Measurements from ENCODE around the gene GAB2.

The GAB2 gene

DNA sequence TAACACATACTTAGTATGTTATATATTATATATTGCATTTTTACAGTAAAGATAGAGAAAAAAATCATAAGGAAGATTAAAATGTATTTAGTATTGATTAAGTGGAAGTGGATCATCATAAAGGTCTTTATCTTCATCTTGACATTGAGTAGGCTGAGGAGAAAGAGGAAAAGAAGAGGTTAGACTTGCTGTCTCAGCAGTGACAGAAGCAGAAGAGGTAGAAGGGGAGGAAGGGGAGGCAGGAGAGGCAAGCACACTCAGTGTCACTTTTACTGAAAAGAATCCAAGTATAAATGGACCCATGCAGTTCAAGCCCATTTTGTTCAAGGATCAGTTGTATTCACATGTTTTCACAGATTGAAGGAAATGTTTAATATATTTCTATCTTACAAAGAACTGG lies 69.7 kb downstream of the GAB2 start:
- in situ Hi-C loops (cut with MboI; ENCODE audit: low sequenced_read_pairs) = no loop called here

DNA sequence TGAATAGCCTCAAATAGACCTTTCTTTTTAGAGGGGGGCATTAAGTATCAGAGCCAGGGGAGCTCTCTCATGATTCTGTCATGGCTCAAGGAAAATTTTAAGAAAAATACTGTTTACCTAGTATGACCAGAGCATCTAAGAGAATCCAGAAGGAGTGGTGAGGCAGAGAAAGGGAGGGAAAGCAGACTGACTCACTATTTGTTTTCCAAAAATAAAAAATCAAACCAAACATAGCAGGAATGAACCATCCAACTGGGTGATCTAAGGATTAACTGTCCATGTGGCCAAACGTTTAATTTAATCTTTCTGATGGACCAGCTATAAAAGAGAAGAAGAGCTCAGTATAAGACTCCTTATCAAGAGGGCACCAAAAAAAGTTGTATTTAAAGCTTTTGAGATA lies 70.8 kb downstream of the GAB2 start:
- in situ Hi-C loops (cut with MboI; ENCODE audit: low sequenced_read_pairs) = no loop called here

DNA sequence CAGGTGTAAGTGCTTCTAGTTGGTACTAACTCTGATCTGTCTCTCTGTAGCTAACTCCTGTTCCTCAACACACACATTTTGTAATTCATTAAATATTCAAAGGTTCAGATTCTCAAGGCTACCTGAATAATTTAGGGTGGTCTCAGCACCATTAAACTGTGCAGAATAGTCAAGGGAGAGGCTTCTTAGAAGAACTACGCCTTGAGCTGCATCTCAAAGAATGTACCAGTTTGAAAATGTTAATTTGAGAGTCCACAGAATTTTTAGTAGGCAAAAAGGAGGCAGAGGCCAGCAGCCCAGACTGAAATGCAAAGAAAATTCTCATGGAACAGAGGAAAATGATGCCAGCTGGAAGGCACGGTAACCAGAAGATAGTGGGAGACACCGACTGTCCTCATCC lies 72.2 kb downstream of the GAB2 start:
- in situ Hi-C loops (cut with MboI; ENCODE audit: low sequenced_read_pairs) = no loop called here

DNA sequence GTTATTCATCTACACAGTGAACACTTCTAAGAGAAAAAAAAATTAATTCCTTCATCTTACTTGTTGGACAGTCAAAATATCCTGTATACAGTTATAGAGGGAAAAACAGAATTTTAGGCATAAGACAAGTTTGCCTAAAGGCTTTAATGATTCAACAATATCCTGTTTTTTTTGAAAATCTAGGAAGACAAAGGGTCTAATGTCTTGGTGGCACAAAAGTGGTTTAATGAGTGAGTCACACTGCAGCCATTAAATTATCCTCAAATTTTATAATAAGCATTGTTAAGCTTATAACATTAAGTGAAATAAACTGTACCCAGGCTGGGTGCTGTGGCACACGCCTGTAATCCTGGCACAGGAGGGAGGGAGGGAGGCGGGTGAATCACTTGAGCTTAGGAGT lies 72.9 kb downstream of the GAB2 start:
- in situ Hi-C loops (cut with MboI; ENCODE audit: low sequenced_read_pairs) = no loop called here

DNA sequence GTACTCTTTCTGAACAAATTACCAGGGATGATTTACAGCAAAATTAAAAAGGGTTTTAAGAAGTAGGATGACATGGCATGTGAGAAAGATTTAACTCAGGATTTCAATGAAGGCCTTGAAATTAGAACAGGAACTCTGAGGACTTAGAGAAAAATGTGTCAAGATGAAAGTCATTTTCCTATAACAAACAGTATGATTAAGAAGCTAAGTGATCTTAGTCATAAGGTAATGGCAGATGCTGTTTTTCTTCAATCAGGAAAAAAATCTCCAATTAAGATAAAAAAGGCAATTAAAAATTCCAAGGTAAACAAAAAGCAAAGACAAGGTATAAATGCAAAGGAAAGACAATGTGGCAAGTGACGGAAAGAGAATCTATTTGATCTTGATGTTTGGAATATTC lies 73.5 kb downstream of the GAB2 start:
- in situ Hi-C loops (cut with MboI; ENCODE audit: low sequenced_read_pairs) = no loop called here

DNA sequence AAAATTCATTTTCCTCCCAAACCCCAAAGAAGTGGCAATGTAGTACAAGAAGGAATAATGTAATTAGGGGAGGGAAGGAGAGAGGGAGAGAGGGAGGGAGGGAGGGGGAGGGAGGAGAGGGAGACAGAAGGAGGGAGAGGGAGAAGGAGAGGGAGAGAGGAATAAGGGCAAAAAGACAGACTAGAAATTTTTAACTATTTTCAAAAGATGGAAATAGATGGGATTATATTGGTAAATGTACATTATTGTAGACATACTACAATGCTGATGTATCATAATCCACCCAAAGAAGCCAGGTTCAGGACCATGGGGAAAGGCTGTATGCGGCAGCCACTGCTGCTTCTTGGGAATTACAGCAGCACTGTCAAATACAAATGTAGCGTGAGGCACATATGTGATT lies 74.3 kb downstream of the GAB2 start:
- in situ Hi-C loops (cut with MboI; ENCODE audit: low sequenced_read_pairs) = no loop called here

DNA sequence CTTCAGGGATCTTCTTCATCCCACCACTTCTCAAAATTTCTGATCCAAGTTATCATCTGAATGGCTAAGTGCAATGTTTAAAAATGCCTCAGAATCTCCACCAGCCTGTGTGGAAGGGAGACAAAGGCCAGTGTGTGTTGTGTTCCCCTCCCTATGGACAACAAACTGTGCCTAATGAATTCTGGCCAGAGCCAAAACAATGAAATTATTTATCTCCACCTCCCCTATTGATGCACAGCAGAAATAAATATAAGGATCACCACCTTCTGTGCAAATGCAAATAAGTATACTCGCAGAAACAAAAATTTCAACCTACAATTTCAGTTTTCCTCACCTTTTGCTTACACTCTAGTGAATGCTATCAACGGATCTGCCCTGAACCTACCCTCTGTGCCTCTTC lies 75.8 kb downstream of the GAB2 start:
- in situ Hi-C loops (cut with MboI; ENCODE audit: low sequenced_read_pairs) = no loop called here

DNA sequence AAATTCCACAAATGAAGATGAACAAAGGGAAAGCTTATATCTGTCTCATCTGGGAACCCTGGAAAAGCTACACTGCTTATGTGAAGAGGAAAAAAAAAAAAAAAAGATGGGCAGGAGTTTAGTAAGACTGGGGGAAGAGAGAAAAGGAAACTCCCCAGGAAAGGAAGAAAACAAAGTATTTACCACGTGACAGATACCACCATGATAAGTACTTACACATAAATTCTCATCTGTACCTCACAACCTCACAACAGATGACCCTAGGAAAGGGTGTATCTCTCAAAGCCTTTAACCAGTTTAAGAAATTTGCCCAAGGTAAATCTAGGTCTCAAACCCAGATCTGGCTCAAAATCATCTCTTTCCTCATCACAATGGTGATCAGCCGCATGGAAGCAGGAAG lies 77.1 kb downstream of the GAB2 start:
- in situ Hi-C loops (cut with MboI; ENCODE audit: low sequenced_read_pairs) = no loop called here

DNA sequence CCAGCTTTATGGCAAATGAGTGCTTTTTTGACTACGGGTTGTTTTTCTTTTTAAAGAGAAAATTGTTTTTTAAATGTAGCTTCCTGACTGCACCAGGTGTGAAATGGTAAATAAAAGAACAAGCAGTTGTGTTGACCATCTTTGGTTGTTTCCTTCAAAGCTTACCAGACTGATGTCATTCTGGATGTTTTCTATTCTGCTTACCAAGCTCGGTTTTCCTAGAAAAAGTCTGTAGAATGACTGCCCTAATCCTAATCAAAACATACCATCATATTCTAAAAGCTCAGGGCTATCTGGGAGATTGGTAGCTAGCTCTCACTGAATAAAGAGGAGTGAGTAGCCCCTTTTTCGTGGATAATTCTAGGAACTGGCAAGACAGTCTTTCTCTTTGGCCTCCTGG lies 77.7 kb downstream of the GAB2 start:
- in situ Hi-C loops (cut with MboI; ENCODE audit: low sequenced_read_pairs) = no loop called here

DNA sequence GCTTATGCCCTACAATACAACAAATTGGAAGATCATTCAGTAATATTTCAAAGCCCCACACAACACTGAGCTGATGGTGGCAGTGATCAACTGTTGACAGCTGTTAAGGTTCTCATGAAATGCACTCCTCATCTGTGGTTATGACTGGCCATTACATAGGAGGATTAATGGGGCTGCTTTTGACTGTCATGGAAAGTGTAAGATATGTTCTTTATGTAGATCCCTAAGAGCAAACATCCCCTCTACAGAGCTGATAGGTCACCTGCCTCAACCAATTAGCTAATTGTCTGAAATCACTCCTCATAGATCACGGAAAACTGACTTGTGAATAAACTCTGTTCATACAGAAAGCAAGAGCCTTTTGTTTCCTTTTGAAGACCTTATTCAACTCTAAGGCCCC lies 78.1 kb downstream of the GAB2 start:
- in situ Hi-C loops (cut with MboI; ENCODE audit: low sequenced_read_pairs) = no loop called here

DNA sequence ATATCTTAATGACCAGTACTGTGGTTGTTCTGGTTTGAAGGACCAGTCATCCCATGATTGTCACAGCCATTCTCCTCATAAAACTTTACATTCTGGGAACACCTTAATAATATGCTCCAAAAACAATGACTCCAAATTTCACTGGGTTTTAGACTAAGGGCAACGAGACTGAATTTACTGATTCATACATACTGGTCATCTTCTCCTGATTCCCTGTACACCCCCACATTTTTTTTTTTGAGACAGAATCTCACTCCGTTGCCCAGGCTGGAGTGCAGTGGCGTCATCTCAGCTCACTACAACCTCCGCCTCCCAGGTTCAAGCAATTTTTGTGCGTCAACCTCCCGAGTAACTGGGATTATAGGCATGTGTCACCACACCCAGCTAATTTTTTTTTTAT lies 78.9 kb downstream of the GAB2 start:
- in situ Hi-C loops (cut with MboI; ENCODE audit: low sequenced_read_pairs) = no loop called here

DNA sequence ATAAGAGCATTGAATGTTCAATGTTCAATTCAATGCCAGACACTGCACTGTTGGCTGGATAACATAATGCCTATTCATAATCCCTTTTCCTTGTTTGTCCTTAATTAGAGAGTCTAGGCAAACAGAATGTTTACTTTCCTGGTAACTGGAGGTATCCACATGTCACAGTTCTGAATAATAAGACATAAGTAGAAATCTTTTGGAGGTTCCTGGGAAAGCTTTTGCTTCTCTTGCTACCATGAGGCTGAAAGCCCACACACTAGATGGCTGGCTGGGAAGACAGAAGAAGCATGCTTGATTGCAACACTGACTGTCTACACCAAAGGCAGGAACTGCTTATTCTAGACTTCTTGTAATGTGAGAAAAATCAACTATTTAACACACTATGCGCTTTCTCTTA lies 79.5 kb downstream of the GAB2 start:
- in situ Hi-C loops (cut with MboI; ENCODE audit: low sequenced_read_pairs) = no loop called here

DNA sequence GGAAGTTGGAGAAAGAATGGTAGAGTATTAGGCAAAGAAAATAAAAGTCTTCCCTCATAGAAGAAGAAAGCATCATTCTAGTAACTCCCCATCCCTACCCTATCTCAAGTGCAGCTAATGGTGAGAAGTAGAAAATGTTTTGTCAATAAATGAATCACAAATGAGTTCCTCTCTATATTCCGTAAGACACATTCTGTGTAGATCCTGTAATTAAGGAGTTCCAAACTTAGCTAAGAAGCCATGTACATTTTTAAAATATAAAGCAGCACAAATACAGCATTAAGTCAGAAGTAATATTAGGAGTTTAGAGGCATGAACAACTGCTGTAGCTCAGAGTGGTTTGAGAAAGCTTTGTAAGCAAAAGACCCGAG lies 80.1 kb downstream of the GAB2 start:
- in situ Hi-C loops (cut with MboI; ENCODE audit: low sequenced_read_pairs) = no loop called here

DNA sequence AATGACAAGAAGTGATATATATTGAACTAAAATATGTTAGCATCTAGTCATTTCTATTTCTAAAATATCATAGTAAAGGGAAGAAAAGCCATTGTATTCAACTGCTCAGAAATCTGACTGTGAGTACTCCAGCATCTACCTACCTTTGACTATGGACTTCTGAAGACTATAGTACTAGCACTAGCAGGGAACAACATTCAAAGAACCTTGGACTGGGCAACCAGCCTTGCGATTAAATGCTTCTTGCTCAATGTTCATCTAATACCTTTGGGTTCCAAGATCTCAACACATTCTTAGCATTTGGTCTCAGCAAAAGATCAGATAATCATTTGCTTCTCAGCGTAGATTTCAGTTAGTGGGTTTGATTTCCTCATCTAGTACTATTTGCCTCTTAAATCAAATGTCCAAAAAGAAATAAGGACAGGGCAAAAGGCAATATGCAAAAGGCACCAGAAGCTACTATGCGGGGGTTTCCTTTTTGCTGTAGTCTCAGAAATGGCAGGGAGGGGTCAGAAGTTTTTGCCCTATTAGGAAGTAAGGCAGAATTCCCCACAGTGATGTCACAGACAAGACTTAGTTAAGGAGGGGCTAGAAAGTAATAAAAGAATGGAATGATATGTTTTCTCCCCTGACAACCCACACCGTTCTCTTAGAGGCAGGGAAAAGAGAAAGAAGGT lies 80.6 kb downstream of the GAB2 start:
- in situ Hi-C loops (cut with MboI; ENCODE audit: low sequenced_read_pairs) = no loop called here

DNA sequence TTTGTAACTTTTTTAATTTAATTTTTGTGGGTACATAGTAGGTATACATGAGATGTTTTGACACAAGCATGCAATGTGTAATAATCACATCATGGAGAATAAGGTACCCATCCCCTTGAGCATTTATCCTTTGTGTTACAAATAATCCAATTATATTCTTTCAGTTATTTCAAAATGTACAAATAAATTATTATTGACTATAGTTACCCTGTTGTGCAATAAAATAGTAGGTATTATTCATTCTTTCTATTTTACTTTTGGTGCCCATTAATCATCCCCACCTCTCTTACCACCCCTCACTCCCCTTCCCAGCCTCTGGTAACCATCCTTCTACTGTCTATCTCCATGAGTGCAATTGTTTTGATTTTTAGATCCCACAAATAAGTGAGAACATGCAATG lies 83.5 kb downstream of the GAB2 start:
- in situ Hi-C loops (cut with MboI; ENCODE audit: low sequenced_read_pairs) = no loop called here

DNA sequence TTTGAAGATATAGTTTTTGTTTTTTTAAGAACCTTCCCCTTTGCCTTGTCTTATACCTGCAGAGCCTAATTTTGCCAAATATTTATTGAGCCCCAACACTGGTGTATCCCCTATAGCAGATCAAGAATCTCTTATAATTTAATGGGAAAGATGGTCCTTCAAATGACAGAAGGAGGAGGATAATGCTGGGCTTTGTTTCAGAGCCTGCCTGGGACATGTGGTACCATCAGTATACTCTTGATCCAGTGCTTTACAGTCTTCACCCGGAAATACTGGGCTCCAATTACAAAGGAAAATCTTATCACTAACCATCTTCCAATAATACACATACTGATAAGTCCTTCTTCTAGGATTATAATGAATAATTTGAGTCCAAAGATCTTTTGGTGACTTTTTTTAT lies 84.7 kb downstream of the GAB2 start:
- in situ Hi-C loops (cut with MboI; ENCODE audit: low sequenced_read_pairs) = no loop called here

DNA sequence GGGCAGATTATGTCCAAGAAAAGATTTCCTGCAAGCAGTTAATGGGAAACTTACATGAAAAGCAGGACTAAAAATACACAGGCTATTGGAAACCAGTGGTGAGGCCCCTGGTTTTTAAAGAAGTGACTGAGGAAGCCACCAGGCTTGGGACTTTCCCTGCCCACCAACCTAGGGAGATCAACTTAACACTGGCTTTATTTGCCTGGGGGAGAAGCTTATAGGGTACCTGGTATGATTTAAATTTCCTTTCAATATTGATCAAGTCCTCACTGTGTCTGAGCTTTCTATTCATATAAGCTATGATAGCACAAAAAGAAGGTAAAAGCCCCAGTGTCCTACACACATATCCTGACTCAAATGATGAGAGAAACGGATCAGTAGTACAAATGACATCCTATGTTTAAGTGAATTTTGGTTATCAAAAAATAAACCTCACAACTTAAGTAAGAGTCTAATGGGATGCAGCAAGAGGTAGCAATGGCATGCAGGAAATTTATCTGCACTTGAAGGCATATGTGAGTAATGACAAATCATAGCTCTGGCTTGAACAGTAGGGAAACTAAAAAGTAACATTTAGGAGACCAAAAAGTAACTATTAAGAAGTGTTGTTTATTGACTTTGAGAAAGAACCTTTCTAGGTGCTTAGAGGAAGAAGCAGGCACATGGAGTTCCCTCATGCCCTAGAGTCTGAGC lies 85.3 kb downstream of the GAB2 start:
- in situ Hi-C loops (cut with MboI; ENCODE audit: low sequenced_read_pairs) = no loop called here

DNA sequence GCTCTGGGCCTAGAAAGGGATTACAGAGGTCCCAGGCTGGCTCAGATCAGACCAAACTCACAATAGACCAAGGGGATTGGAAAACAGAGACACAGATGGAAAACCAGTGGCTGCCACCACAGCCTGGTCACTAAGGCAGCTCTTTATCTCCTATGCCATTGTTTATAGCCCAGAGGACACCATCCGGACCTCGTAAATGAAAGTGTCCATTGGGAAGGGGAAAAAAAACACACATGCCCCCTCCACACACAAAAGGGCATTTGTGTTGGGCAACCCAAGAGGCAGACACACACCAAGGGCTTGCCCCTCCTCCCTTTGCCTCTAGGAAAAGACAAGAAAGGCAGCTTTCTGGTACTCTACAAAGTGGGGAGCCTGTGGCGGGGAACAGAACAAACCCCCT lies 85.9 kb downstream of the GAB2 start:
- in situ Hi-C loops (cut with MboI; ENCODE audit: low sequenced_read_pairs) = no loop called here

DNA sequence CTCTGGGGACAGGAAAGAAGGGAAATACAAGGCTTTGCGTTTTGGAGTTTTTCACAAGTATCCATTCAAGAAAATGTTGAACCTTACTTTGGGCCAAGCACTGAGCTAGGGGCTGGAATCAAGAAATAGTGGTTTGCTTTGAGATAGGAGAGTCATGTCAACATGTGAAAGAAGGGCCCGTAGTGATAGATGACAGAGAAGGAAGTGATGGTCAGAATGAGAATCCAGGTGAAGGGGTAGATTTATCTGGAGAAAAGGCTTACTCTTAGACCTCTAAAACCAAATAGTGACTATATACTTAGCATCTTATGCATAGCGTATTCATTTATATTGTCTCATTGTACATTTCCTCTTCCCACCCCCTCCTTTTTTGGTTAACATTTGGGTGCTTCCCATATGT lies 87.3 kb downstream of the GAB2 start:
- in situ Hi-C loops (cut with MboI; ENCODE audit: low sequenced_read_pairs) = no loop called here

DNA sequence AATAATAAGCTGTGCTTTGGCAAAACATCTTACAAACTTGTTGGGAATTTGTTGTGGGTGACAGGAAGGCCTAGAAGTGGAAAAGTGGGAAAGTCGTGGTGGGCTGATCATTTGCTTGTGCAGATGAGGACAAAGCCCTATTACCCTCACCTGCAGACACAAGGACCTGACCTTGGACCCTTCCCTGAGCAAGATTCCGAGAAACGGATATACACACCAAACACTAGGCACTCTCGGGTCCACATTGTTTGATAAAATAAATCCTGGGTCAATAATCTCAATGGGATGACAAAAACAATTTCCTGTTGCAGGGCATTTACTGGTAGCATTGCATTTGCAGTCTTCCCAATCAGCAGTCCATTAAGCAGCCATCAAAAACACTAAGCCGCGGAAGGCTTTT lies 89.7 kb downstream of the GAB2 start:
- in situ Hi-C loops (cut with MboI; ENCODE audit: low sequenced_read_pairs) = no loop called here

DNA sequence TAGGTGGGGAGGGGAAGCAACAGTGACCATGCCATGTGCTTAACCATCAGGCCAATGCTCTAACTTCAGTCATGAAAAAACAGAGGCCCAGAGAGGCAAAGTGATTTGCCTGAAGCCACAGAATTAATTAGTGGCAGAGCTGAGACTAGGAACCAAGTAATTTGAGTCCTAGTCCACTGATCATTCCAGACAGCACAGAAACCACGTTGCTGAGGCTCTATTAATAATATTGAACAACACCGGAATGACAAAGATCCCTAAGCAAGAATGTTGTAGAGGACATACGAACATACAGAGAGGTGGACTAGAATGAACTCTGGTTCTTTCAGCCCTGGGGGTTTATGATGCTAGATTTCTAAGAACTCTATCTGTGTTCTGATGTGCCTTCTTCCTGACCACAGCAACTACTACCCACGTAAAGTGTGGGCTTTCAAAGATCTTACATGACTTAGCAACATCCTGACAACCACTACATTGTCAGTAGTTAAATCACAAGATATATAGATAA lies 92.3 kb downstream of the GAB2 start:
- in situ Hi-C loops (cut with MboI; ENCODE audit: low sequenced_read_pairs) = no loop called here

DNA sequence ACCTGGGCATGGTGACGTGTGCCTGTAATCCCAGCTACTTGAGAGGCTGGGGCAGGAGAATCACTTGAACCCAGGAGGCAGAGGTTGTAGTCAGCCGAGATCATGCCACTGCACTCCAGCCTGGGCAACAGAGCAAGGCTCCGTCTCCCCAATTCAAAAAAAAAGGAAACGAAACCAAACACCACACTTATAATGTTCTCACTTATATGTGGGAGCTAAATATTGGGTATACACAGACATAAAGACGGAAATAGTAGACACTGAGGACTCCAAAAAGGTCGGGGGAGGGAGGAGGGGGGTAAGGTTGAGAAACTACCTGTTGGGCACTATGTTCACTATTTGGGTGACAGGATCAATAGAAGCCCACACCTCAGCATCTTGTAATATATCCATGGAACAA lies 94.3 kb downstream of the GAB2 start:
- in situ Hi-C loops (cut with MboI; ENCODE audit: low sequenced_read_pairs) = no loop called here

DNA sequence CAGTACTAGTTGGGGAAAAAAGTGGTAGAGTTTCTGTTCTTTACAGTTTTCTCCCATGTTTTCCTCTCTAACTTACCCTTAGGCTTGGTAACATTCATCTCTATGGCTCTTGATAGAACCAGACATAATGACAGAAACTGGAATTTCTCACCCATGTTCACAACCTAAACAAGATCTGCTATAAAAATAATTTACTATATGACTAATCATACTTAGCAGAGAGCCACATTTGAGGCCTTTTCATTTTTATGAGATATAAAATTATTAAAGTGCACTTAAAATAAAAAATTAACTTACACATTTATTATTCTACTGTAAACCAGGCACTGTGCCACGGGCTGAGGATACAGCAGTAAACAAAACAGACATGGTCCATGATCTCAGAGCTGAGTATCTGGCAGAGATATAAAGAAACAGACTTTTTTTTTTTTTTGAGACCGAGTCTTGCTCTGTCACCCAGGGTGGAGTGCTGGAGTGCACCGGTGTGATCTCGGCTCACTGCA lies 98.1 kb downstream of the GAB2 start:
- in situ Hi-C loops (cut with MboI; ENCODE audit: low sequenced_read_pairs) = no loop called here
